ENCODE results near the gene TDRD1.

GRCh38 chr10:114262496-114262895, 83.3 kb downstream of the TDRD1 start:
- TF ChIP-seq RARB (CRISPR knock-in tag; IDR thresholded peaks at IDR 0.05) (no peak), ZFP30 (CRISPR knock-in tag; IDR thresholded peaks at IDR 0.05) (no peak), OSR1 (CRISPR knock-in tag; IDR thresholded peaks at IDR 0.05) (no peak), ZC3H10 (CRISPR knock-in tag; IDR thresholded peaks at IDR 0.05) (no peak), CSDC2 (CRISPR knock-in tag; IDR thresholded peaks at IDR 0.05) (no peak), ZNF70 (CRISPR knock-in tag; IDR thresholded peaks at IDR 0.05) (no peak), ZFP3 (CRISPR knock-in tag; IDR thresholded peaks at IDR 0.05) (no peak)
- TF ChIP-seq, protein P1, sequence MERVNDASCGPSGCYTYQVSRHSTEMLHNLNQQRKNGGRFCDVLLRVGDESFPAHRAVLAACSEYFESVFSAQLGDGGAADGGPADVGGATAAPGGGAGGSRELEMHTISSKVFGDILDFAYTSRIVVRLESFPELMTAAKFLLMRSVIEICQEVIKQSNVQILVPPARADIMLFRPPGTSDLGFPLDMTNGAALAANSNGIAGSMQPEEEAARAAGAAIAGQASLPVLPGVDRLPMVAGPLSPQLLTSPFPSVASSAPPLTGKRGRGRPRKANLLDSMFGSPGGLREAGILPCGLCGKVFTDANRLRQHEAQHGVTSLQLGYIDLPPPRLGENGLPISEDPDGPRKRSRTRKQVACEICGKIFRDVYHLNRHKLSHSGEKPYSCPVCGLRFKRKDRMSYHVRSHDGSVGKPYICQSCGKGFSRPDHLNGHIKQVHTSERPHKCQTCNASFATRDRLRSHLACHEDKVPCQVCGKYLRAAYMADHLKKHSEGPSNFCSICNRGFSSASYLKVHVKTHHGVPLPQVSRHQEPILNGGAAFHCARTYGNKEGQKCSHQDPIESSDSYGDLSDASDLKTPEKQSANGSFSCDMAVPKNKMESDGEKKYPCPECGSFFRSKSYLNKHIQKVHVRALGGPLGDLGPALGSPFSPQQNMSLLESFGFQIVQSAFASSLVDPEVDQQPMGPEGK (CRISPR knock-in tag; IDR thresholded peaks at IDR 0.05; ENCODE audit: borderline replicate concordance): no peak
- TF ChIP-seq, protein P2, sequence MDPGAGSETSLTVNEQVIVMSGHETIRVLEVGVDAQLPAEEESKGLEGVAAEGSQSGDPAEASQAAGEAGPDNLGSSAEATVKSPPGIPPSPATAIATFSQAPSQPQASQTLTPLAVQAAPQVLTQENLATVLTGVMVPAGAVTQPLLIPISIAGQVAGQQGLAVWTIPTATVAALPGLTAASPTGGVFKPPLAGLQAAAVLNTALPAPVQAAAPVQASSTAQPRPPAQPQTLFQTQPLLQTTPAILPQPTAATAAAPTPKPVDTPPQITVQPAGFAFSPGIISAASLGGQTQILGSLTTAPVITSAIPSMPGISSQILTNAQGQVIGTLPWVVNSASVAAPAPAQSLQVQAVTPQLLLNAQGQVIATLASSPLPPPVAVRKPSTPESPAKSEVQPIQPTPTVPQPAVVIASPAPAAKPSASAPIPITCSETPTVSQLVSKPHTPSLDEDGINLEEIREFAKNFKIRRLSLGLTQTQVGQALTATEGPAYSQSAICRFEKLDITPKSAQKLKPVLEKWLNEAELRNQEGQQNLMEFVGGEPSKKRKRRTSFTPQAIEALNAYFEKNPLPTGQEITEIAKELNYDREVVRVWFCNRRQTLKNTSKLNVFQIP (CRISPR knock-in tag; IDR thresholded peaks at IDR 0.05; ENCODE audit: borderline replicate concordance, low read depth): no peak

Data from SK-N-SH treated with all-trans-retinoic acid at 6 μM for 48 hours (cell line).